ENCODE results near the gene PPFIA2. TPM values are rescaled to one million over a fixed set of nuclear protein-coding genes. Genes with fewer than 3 reads are reported as not detected.

The PPFIA2 gene
- polyA plus RNA-seq, 1 of the 3 experiments (the other 2 are of a cell fraction): not detected

GRCh38 chr12:81705586-81705985, 53.6 kb downstream of the PPFIA2 start (continued):
- no peak for TF ChIP-seq ZBTB33 (IDR thresholded peaks at IDR 0.05; ENCODE audit: borderline replicate concordance, low read depth)
- no peak for TF ChIP-seq USF2 (IDR thresholded peaks at IDR 0.05; ENCODE audit: borderline replicate concordance, low read depth, low read length)
- TF ChIP-seq POLR2AphosphoS5 (IDR thresholded peaks at IDR 0.05; ENCODE audit: low read depth, low read length): no peak
- no peak for TF ChIP-seq NFIC (IDR thresholded peaks at IDR 0.05; ENCODE audit: borderline replicate concordance)
- TF ChIP-seq NRF1 (IDR thresholded peaks at IDR 0.05; ENCODE audit: low read depth, low read length): no peak
- TF ChIP-seq CTCF (IDR thresholded peaks at IDR 0.05): no peak
- no peak for TF ChIP-seq EP300 (IDR thresholded peaks at IDR 0.05; ENCODE audit: borderline replicate concordance in 1 of 2, low read depth in 1 of 2, low read length in 1 of 2)
- no peak for TF ChIP-seq PBX3 (IDR thresholded peaks at IDR 0.05)

DNA sequence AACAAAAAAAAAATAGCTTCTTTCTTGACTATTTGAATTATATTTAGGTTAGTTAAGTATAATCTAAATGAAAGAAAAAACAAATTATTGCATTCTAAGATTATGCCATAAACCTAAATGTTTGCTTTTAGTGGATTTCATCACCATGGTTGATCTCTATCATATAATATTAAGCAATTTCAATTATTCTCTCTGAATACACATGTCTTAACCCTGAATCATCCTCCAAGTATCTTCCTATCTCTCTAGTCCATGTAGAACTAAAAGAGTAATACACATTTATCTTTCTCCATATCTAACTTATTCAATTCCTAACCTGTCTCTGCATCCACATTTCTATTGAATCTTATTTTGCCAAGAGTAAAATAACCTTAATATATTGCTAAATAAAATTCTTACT, 59.6 kb downstream of the PPFIA2 start:
- H3K4me3 ChIP-seq (ENCODE audit: low read depth in 2 of 2, low read length in 1 of 2): no peak overlapping the region
- H3K36me3 ChIP-seq (replicated peaks in 1 of 2; ENCODE audit: control insufficient read depth in 1 of 2, insufficient read depth in 2 of 2, low read length in 1 of 2): no peaks in the 10 kb centered on the region
- DNase-seq: no peak
- H3K9ac ChIP-seq: no peak overlapping the region
- no peaks in the 10 kb centered on the region for H3K4me1 ChIP-seq (ENCODE audit: control insufficient read depth in 1 of 2, insufficient read depth in 2 of 2, low read depth in 1 of 2, low read length in 1 of 2)
- no peaks in the 10 kb centered on the region for H3F3A ChIP-seq (replicated peaks; ENCODE audit: insufficient read depth)
- no peak overlapping the region for H2AFZ ChIP-seq (ENCODE audit: low read depth)
- ChIA-PET POLR2A (no interaction called here), CTCF (no interaction called here)
- H3K79me2 ChIP-seq (ENCODE audit: insufficient read depth): no peaks in the 10 kb centered on the region
- H3K9me2 ChIP-seq: no peaks in the 10 kb centered on the region
- H3K4me2 ChIP-seq: no peak overlapping the region
- H3K27ac ChIP-seq (ENCODE audit: low read depth in 2 of 2, low read length in 1 of 2): no peak overlapping the region
- H4K20me1 ChIP-seq (ENCODE audit: insufficient read depth): no peaks in the 10 kb centered on the region
- no peaks in the 10 kb centered on the region for H3K27me3 ChIP-seq (ENCODE audit: insufficient read depth)
- no peaks in the 10 kb centered on the region for H3K9me3 ChIP-seq
- TF ChIP-seq IRF3 (IDR thresholded peaks at IDR 0.05; ENCODE audit: low read depth, low read length) (no peak), RAD21 (IDR thresholded peaks at IDR 0.05; ENCODE audit: low read length) (no peak), GATA2 (CRISPR knock-in tag; IDR thresholded peaks at IDR 0.05) (no peak), EP300 (IDR thresholded peaks at IDR 0.05; ENCODE audit: borderline replicate concordance in 1 of 2, low read depth in 1 of 2, low read length in 1 of 2) (no peak), SMC3 (IDR thresholded peaks at IDR 0.05; ENCODE audit: low read depth, low read length) (no peak), FOXJ3 (CRISPR knock-in tag; IDR thresholded peaks at IDR 0.05) (no peak), FOSL2 (IDR thresholded peaks at IDR 0.05; ENCODE audit: borderline replicate concordance, low read depth) (no peak), ZBTB33 (IDR thresholded peaks at IDR 0.05; ENCODE audit: borderline replicate concordance, low read depth) (no peak), PBX3 (IDR thresholded peaks at IDR 0.05) (no peak), GABPA (IDR thresholded peaks at IDR 0.05; ENCODE audit: low read depth) (no peak)
- TF ChIP-seq, protein P1, sequence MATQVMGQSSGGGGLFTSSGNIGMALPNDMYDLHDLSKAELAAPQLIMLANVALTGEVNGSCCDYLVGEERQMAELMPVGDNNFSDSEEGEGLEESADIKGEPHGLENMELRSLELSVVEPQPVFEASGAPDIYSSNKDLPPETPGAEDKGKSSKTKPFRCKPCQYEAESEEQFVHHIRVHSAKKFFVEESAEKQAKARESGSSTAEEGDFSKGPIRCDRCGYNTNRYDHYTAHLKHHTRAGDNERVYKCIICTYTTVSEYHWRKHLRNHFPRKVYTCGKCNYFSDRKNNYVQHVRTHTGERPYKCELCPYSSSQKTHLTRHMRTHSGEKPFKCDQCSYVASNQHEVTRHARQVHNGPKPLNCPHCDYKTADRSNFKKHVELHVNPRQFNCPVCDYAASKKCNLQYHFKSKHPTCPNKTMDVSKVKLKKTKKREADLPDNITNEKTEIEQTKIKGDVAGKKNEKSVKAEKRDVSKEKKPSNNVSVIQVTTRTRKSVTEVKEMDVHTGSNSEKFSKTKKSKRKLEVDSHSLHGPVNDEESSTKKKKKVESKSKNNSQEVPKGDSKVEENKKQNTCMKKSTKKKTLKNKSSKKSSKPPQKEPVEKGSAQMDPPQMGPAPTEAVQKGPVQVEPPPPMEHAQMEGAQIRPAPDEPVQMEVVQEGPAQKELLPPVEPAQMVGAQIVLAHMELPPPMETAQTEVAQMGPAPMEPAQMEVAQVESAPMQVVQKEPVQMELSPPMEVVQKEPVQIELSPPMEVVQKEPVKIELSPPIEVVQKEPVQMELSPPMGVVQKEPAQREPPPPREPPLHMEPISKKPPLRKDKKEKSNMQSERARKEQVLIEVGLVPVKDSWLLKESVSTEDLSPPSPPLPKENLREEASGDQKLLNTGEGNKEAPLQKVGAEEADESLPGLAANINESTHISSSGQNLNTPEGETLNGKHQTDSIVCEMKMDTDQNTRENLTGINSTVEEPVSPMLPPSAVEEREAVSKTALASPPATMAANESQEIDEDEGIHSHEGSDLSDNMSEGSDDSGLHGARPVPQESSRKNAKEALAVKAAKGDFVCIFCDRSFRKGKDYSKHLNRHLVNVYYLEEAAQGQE (IDR thresholded peaks at IDR 0.05; ENCODE audit: low read depth, low read length): no peak
